ENCODE measurements around the gene GLYR1.
A peak's percentile ranks its signal among the peaks of the same experiment; 100 is the strongest.
"Not testable (repeated sequence)": the region's sequence is repeated elsewhere in the genome, so short reads cannot be mapped to it uniquely, and the experiment has no call there.

GLYR1 gene

GRCh38 chr16:4787627-4788482 lies 59.2 kb downstream of the GLYR1 start, which contains the start of gene SEPTIN12:
Gene SEPTIN12 (minus strand): TSS chr16:4788345. CDS start chr16:4787645, 700 bp downstream.
- DNase-seq (ENCODE audit: low read depth): no peak

- DNase-seq (ENCODE audit: low read depth): no peak
Measured at GRCh38 chr16:4787068-4787467, 60.0 kb downstream of the GLYR1 start.

- DNase-seq (ENCODE audit: low read depth): no peak
Measured at GRCh38 chr16:4785758-4786433, 61.2 kb downstream of the GLYR1 start.

GRCh38 chr16:4784444-4784987 lies 62.6 kb downstream of the GLYR1 start:
- DNase-seq (ENCODE audit: low read depth): not testable (repeated sequence)

GRCh38 chr16:4783951-4784336 lies 63.1 kb downstream of the GLYR1 start:
- no peak for DNase-seq (ENCODE audit: low read depth)

GRCh38 chr16:4783251-4783950 lies 63.7 kb downstream of the GLYR1 start:
- no peak for DNase-seq (ENCODE audit: low read depth)

GRCh38 chr16:4780235-4780634 lies 66.9 kb downstream of the GLYR1 start:
- DNase-seq (ENCODE audit: low read depth): no peak

- DNase-seq (ENCODE audit: low read depth): no peak
Measured at GRCh38 chr16:4778050-4778392, 69.1 kb downstream of the GLYR1 start.

GRCh38 chr16:4777339-4778049 lies 69.6 kb downstream of the GLYR1 start:
- DNase-seq (ENCODE audit: low read depth): no peak

- no peak for DNase-seq (ENCODE audit: low read depth)
Measured at GRCh38 chr16:4776141-4776705, 70.9 kb downstream of the GLYR1 start.

GRCh38 chr16:4775005-4775404 lies 72.1 kb downstream of the GLYR1 start:
- no peak for DNase-seq (ENCODE audit: low read depth)

- no peak for DNase-seq (ENCODE audit: low read depth)
Measured at GRCh38 chr16:4772351-4772750, 74.7 kb downstream of the GLYR1 start.

- DNase-seq (ENCODE audit: low read depth): no peak
Measured at GRCh38 chr16:4771646-4772045, 75.4 kb downstream of the GLYR1 start.

GRCh38 chr16:4769306-4769638 lies 77.8 kb downstream of the GLYR1 start:
- DNase-seq (ENCODE audit: low read depth): no peak

GRCh38 chr16:4768549-4769305 lies 78.4 kb downstream of the GLYR1 start:
- DNase-seq (ENCODE audit: low read depth): peak; percentile 93

- DNase-seq (ENCODE audit: low read depth): peak; percentile 28
Measured at GRCh38 chr16:4767872-4768548, 79.1 kb downstream of the GLYR1 start.

- peak; percentile 95 for DNase-seq (ENCODE audit: low read depth)
Measured at GRCh38 chr16:4766875-4767628, 80.0 kb downstream of the GLYR1 start, which contains the start of gene ZNF500. Gene ZNF500 (minus strand): TSS chr16:4767162. CDS start chr16:4765978, 1,184 bp downstream.

- no peak for DNase-seq (ENCODE audit: low read depth)
Measured at GRCh38 chr16:4765511-4766474, 81.3 kb downstream of the GLYR1 start.
